ENCODE data around the gene CYP2E1. TPM values are rescaled to one million over a fixed set of nuclear protein-coding genes. Genes with fewer than 3 reads are reported as not detected.

The CYP2E1 gene
- total and polyA plus RNA-seq, 10 of the 15 experiments (the other 5 are each of a cell fraction or from before 2014, with no cell fraction given) = 0.09 to 1.9 (median 0.28) TPM; not detected in 3

GRCh38 chr10:133528296-133528844 is 1.2 kb downstream of the CYP2E1 start:
- BruUV-seq (replicated peaks) = no TSS peak
- FAIRE-seq = no peak
- TF ChIP-seq ZNF384 (IDR thresholded peaks at IDR 0.05; ENCODE audit: borderline replicate concordance, low read depth, low read length) (no peak), ZNF687 (IDR thresholded peaks at IDR 0.05) (no peak), RELA (IDR thresholded peaks at IDR 0.05; ENCODE audit: borderline replicate concordance, partially characterized antibody) (no peak), SMAD1 (IDR thresholded peaks at IDR 0.05; ENCODE audit: low read depth, partially characterized antibody) (no peak), ZBTB4 (CRISPR knock-in tag; IDR thresholded peaks at IDR 0.05) (no peak), CBX3 (IDR thresholded peaks at IDR 0.05; ENCODE audit: borderline replicate concordance, low read depth) (no peak), E4F1 (IDR thresholded peaks at IDR 0.05; ENCODE audit: borderline replicate concordance, partially characterized antibody) (no peak), HDAC6 (IDR thresholded peaks at IDR 0.05; ENCODE audit: unreplicated experiment) (no peak), HDAC2 (IDR thresholded peaks at IDR 0.05) (no peak)

More at GRCh38 chr10:133528296-133528844, 1.2 kb downstream of the CYP2E1 start:
- SMC1A ChIA-PET (ENCODE audit: uncharacterized antibody, unreplicated experiment) = no interaction called here
- no peak for ATAC-seq
- no peaks in the 10 kb centered on the region for H3K4me1 ChIP-seq (ENCODE audit: control insufficient read depth, insufficient read depth, low read length)
- CTCF ChIA-PET = no interaction called here
- H3K9ac ChIP-seq (ENCODE audit: control insufficient read depth, insufficient read depth, low read length) = no peak overlapping the region
- POLR2A ChIA-PET = no interaction called here
- WGBS (ENCODE audit: insufficient coverage, insufficient replicate concordance, low lambda C conversion rate, missing lambda C conversion rate) = 34% methylated on average over 47 of the region's 50 CpGs
- H3K4me2 ChIP-seq (ENCODE audit: control insufficient read depth, insufficient read depth) = no peak overlapping the region
- peaks cover 4 to 6% of the 10 kb centered on the region in 2 experiments; a peak in 3 of 4 replicates for H3K27me3 ChIP-seq (replicated peaks in 1 of 2; ENCODE audit: control insufficient read depth in 2 of 2, insufficient read depth in 2 of 2, low read length in 1 of 2)
- intact Hi-C loops (cut with micrococcal nuclease; ENCODE audit: unreplicated experiment) (no loop called here), in situ Hi-C loops (cut with MboI) (no loop called here)
- H3K79me2 ChIP-seq (ENCODE audit: control insufficient read depth, insufficient read depth, low read length) = no peaks in the 10 kb centered on the region
- DNase-seq (ENCODE audit: low read depth, low spot score) = no peak
- H3K27ac ChIP-seq (ENCODE audit: control insufficient read depth, insufficient read depth) = no peak overlapping the region
- no peak overlapping the region for H2AFZ ChIP-seq (ENCODE audit: control insufficient read depth, low read depth, low read length)
- no peak overlapping the region for H3K4me3 ChIP-seq
- RAD21 ChIA-PET (ENCODE audit: unreplicated experiment) = no interaction called here
- no peaks in the 10 kb centered on the region for H3K36me3 ChIP-seq (ENCODE audit: control insufficient read depth in 2 of 2, insufficient read depth in 2 of 2, low read length in 1 of 2)
- no peaks in the 10 kb centered on the region for H4K20me1 ChIP-seq (ENCODE audit: control insufficient read depth, insufficient read depth)
- H3K9me3 ChIP-seq (replicated peaks; ENCODE audit: control insufficient read depth, insufficient read depth, low read length) = no peaks in the 10 kb centered on the region; the same call in 2 of the 3 replicates

All from GM12878 (cell line).